Measurements from ENCODE around the gene TEDC1.

DNA sequence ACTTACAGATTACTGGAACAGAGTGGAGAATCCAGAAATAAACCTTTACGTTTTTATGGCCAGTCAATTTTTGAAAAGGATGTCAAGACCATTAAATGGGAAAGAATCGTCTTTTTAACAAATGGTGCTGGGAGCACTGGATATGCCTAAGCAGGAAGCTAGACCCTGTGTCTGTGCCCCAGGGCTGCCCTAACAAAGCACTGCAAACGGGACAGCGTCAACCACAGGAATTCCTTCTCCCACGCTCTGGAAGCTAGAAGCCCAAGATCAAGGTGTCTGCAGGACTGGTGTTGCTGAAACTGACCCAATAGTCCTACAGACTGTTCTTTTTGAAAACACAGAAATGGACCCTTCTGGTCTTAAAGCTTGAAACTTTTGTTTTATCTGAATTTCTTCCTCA lies 26.1 kb downstream of the TEDC1 start:
- TF ChIP-seq POLR2A (IDR thresholded peaks at IDR 0.05): no peak
- TF ChIP-seq, protein P1, sequence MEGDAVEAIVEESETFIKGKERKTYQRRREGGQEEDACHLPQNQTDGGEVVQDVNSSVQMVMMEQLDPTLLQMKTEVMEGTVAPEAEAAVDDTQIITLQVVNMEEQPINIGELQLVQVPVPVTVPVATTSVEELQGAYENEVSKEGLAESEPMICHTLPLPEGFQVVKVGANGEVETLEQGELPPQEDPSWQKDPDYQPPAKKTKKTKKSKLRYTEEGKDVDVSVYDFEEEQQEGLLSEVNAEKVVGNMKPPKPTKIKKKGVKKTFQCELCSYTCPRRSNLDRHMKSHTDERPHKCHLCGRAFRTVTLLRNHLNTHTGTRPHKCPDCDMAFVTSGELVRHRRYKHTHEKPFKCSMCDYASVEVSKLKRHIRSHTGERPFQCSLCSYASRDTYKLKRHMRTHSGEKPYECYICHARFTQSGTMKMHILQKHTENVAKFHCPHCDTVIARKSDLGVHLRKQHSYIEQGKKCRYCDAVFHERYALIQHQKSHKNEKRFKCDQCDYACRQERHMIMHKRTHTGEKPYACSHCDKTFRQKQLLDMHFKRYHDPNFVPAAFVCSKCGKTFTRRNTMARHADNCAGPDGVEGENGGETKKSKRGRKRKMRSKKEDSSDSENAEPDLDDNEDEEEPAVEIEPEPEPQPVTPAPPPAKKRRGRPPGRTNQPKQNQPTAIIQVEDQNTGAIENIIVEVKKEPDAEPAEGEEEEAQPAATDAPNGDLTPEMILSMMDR (IDR thresholded peaks at IDR 0.05): no peak
